H7 (cell line): ENCODE data around the gene CSNK1G1. TPM values are rescaled to one million over a fixed set of nuclear protein-coding genes. Genes with fewer than 3 reads are reported as not detected.
"Not testable (repeated sequence)": the region's sequence is repeated elsewhere in the genome, so short reads cannot be mapped to it uniquely, and the experiment has no call there.

ENCODE experiments used
- DNase-seq: peaks from one replicate; pipeline ENCODE4 v3.0.0; 2012
- H3K27me3 ChIP-seq: 2 replicates; pipeline ENCODE4 v1.6.0; 2011; ENCODE audit warnings: mild to moderate bottlenecking, low read length; ENCODE audit not compliant: control insufficient read depth, insufficient read depth
- H3K36me3 ChIP-seq: replicated peaks from 2 replicates; pipeline ENCODE4 v1.5.1; 2011; ENCODE audit warnings: low read length; ENCODE audit not compliant: control insufficient read depth, insufficient read depth
- H3K4me3 ChIP-seq: 2 replicates; pipeline ENCODE4 v1.5.1; 2011; ENCODE audit warnings: low read depth, mild to moderate bottlenecking, control low read depth, low read length, moderate library complexity; ENCODE audit not compliant: insufficient read depth
- total RNA-seq: library from RNA; depleted of rRNA; stranded (reverse); fragments of >200 nt; shearing (Covaris generic); gene quantifications from 2 replicates; pipeline ENCODE4 v1.2.3, GENCODE V29; 2014

The CSNK1G1 gene
- total RNA-seq, 1 experiment from 2014 or later: 8.9 TPM

GRCh38 chr15:64287953-64288352, 68.0 kb downstream of the CSNK1G1 start:
- Histone ChIP-seq H3K27me3 (no peaks in the 10 kb centered on the region), H3K4me3 (no peak overlapping the region), H3K36me3 (no peaks in the 10 kb centered on the region)
- no peak for DNase-seq

- no peaks in the 10 kb centered on the region for H3K36me3 ChIP-seq
- DNase-seq: no peak
- no peaks in the 10 kb centered on the region for H3K27me3 ChIP-seq
- no peak overlapping the region for H3K4me3 ChIP-seq
These were observed 69.5 kb downstream of the CSNK1G1 start for GRCh38 chr15:64286473-64286872.

- peak; percentile 6 for DNase-seq
These were observed 70.1 kb downstream of the CSNK1G1 start for GRCh38 chr15:64285871-64286270.

GRCh38 chr15:64285150-64285549, 70.8 kb downstream of the CSNK1G1 start:
- no peak for DNase-seq
- H3K36me3 ChIP-seq: no peaks in the 10 kb centered on the region
- no peaks in the 10 kb centered on the region for H3K27me3 ChIP-seq
- no peak overlapping the region for H3K4me3 ChIP-seq

More at GRCh38 chr15:64285871-64286270, 70.1 kb downstream of the CSNK1G1 start:
- no peak overlapping the region for H3K4me3 ChIP-seq
- no peaks in the 10 kb centered on the region for H3K36me3 ChIP-seq
- no peaks in the 10 kb centered on the region for H3K27me3 ChIP-seq

GRCh38 chr15:64284042-64284441, 71.9 kb downstream of the CSNK1G1 start:
- no peaks in the 10 kb centered on the region for H3K36me3 ChIP-seq
- DNase-seq: no peak
- H3K27me3 ChIP-seq: no peaks in the 10 kb centered on the region
- no peak overlapping the region for H3K4me3 ChIP-seq

GRCh38 chr15:64282701-64283100, 73.3 kb downstream of the CSNK1G1 start:
- Histone ChIP-seq H3K4me3 (no peak overlapping the region), H3K36me3 (no peaks in the 10 kb centered on the region), H3K27me3 (no peaks in the 10 kb centered on the region)
- no peak for DNase-seq

- Histone ChIP-seq H3K36me3 (no peaks in the 10 kb centered on the region), H3K4me3 (no peak overlapping the region), H3K27me3 (no peaks in the 10 kb centered on the region)
- DNase-seq: no peak
These were observed 76.8 kb downstream of the CSNK1G1 start for GRCh38 chr15:64279131-64279530.

GRCh38 chr15:64275934-64276333, 80.0 kb downstream of the CSNK1G1 start:
- no peak overlapping the region for H3K4me3 ChIP-seq
- no peak for DNase-seq
- no peaks in the 10 kb centered on the region for H3K27me3 ChIP-seq
- no peaks in the 10 kb centered on the region for H3K36me3 ChIP-seq

GRCh38 chr15:64274341-64274950, 81.5 kb downstream of the CSNK1G1 start:
- no peaks in the 10 kb centered on the region for H3K36me3 ChIP-seq
- H3K4me3 ChIP-seq: no peak overlapping the region
- no peaks in the 10 kb centered on the region for H3K27me3 ChIP-seq
- no peak for DNase-seq

- Histone ChIP-seq H3K4me3 (no peak overlapping the region), H3K36me3 (no peaks in the 10 kb centered on the region), H3K27me3 (no peaks in the 10 kb centered on the region)
- DNase-seq: no peak
These were observed 88.5 kb downstream of the CSNK1G1 start for GRCh38 chr15:64267331-64267973.

- DNase-seq, H3K27me3 ChIP-seq, H3K36me3 ChIP-seq, H3K4me3 ChIP-seq: not testable (repeated sequence)
These were observed 90.8 kb downstream of the CSNK1G1 start for GRCh38 chr15:64265188-64265587.

- Histone ChIP-seq H3K27me3 (no peaks in the 10 kb centered on the region), H3K36me3 (no peaks in the 10 kb centered on the region), H3K4me3 (no peak overlapping the region)
- DNase-seq: no peak
These were observed 91.5 kb downstream of the CSNK1G1 start for GRCh38 chr15:64264502-64264901.

GRCh38 chr15:64263567-64263966, 92.4 kb downstream of the CSNK1G1 start:
- no peak overlapping the region for H3K4me3 ChIP-seq

GRCh38 chr15:64256051-64256450, 99.9 kb downstream of the CSNK1G1 start:
- Histone ChIP-seq H3K4me3 (no peak overlapping the region), H3K36me3 (no peaks in the 10 kb centered on the region), H3K27me3 (no peaks in the 10 kb centered on the region)
- no peak for DNase-seq

More at GRCh38 chr15:64263567-64263966, 92.4 kb downstream of the CSNK1G1 start:
- Histone ChIP-seq H3K27me3 (no peaks in the 10 kb centered on the region), H3K36me3 (no peaks in the 10 kb centered on the region)
- DNase-seq: no peak

- H3K27me3 ChIP-seq: no peaks in the 10 kb centered on the region
- DNase-seq: no peak
These were observed 104.3 kb downstream of the CSNK1G1 start for GRCh38 chr15:64251658-64252057.

More at GRCh38 chr15:64251658-64252057, 104.3 kb downstream of the CSNK1G1 start:
- H3K36me3 ChIP-seq: no peaks in the 10 kb centered on the region
- no peak overlapping the region for H3K4me3 ChIP-seq
